ENCODE measurements around the gene CCDC197. TPM values are rescaled to one million over a fixed set of nuclear protein-coding genes. Genes with fewer than 3 reads are reported as not detected.

CCDC197 gene
- polyA plus RNA-seq, 1 donor from 2014 or later, result not detected

- H3K9me3 ChIP-seq (ENCODE audit: low read length), result no peaks in the 10 kb centered on the region
- H3K9me2 ChIP-seq (ENCODE audit: insufficient read depth, low read length), result no peaks in the 10 kb centered on the region
- H3K4me2 ChIP-seq (ENCODE audit: low read length), result no peak overlapping the region
- no peak overlapping the region for H3K9ac ChIP-seq (ENCODE audit: low read length)
- H3K79me2 ChIP-seq (replicated peaks; ENCODE audit: insufficient read depth, low read length), result no peaks in the 10 kb centered on the region
- no peaks in the 10 kb centered on the region for H3K27me3 ChIP-seq (ENCODE audit: insufficient read depth, low read depth, low read length)
- TF ChIP-seq EZH2 (IDR thresholded peaks at IDR 0.05; ENCODE audit: borderline replicate concordance, insufficient read depth, low read length, poor library complexity, severe bottlenecking) (no peak), POLR2AphosphoS5 (IDR thresholded peaks at IDR 0.05) (no peak), EP300 (conservative IDR thresholded peaks at IDR 0.05; ENCODE audit: poor library complexity, severe bottlenecking) (no peak), SMC3 (conservative IDR thresholded peaks at IDR 0.05; ENCODE audit: poor library complexity) (no peak), CTCF (IDR thresholded peaks at IDR 0.05; ENCODE audit: poor library complexity, severe bottlenecking) (no peak), MXI1 (conservative IDR thresholded peaks at IDR 0.05; ENCODE audit: poor library complexity, severe bottlenecking) (no peak)
- H3K36me3 ChIP-seq (ENCODE audit: insufficient read depth, low read length), result no peaks in the 10 kb centered on the region
- no peaks in the 10 kb centered on the region for H4K20me1 ChIP-seq (ENCODE audit: insufficient read depth)
- H3F3A ChIP-seq (ENCODE audit: insufficient read depth, low read length, poor library complexity, severe bottlenecking), result no peaks in the 10 kb centered on the region
- no peak overlapping the region for H3K27ac ChIP-seq (ENCODE audit: low read length)
- no peak overlapping the region for H3K4me3 ChIP-seq (ENCODE audit: low read length)
- H2AFZ ChIP-seq (ENCODE audit: low read depth, low read length), result no peak overlapping the region
These were observed 33.4 kb upstream of the CCDC197 start for GRCh38 chr14:93963692-93964091.

GRCh38 chr14:93964281-93964680 is 32.8 kb upstream of the CCDC197 start:
- H3K4me3 ChIP-seq (ENCODE audit: low read length), result no peak overlapping the region
- no peak overlapping the region for H3K9ac ChIP-seq (ENCODE audit: low read length)
- H3F3A ChIP-seq (ENCODE audit: insufficient read depth, low read length, poor library complexity, severe bottlenecking), result no peaks in the 10 kb centered on the region
- H3K9me3 ChIP-seq (ENCODE audit: low read length), result no peaks in the 10 kb centered on the region
- no peak overlapping the region for H3K27ac ChIP-seq (ENCODE audit: low read length)
- H3K79me2 ChIP-seq (replicated peaks; ENCODE audit: insufficient read depth, low read length), result no peaks in the 10 kb centered on the region
- TF ChIP-seq REST (IDR thresholded peaks at IDR 0.05; ENCODE audit: borderline replicate concordance) (no peak), RAD21 (conservative IDR thresholded peaks at IDR 0.05) (no peak), MXI1 (conservative IDR thresholded peaks at IDR 0.05; ENCODE audit: poor library complexity, severe bottlenecking) (no peak), TAF1 (IDR thresholded peaks at IDR 0.05; ENCODE audit: low read depth) (no peak), POLR2AphosphoS5 (IDR thresholded peaks at IDR 0.05) (no peak)
- H2AFZ ChIP-seq (ENCODE audit: low read depth, low read length), result no peak overlapping the region
- no peaks in the 10 kb centered on the region for H3K36me3 ChIP-seq (ENCODE audit: insufficient read depth, low read length)
- no peaks in the 10 kb centered on the region for H4K20me1 ChIP-seq (ENCODE audit: insufficient read depth)
- no peak overlapping the region for H3K4me2 ChIP-seq (ENCODE audit: low read length)
- H3K9me2 ChIP-seq (ENCODE audit: insufficient read depth, low read length), result no peaks in the 10 kb centered on the region
- no peaks in the 10 kb centered on the region for H3K27me3 ChIP-seq (ENCODE audit: insufficient read depth, low read depth, low read length)

DNA sequence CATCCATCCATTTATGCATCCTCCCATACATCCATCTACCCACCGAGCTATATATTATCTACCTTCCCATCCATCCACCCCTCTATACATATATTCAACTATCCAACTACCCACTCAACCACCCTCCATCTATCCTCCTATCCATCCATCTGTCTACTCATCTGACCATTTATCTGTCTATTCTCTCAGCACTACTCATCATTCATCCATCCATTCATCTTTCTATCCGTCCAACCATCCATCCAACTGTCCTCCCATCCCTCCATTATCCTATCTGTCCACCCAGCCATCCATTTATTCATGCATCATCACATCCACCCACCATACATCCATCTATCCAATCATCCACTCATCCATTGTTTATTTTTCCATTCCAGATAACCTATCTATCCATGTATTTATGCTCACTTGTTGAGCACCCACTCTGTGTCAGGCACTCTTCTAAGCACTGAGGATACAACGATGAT is 32.2 kb upstream of the CCDC197 start:
- no peaks in the 10 kb centered on the region for H3K9me3 ChIP-seq (ENCODE audit: low read length)
- no peaks in the 10 kb centered on the region for H3K9me2 ChIP-seq (ENCODE audit: insufficient read depth, low read length)
- H2AFZ ChIP-seq (ENCODE audit: low read depth, low read length), result no peak overlapping the region
- no peaks in the 10 kb centered on the region for H3K27me3 ChIP-seq (ENCODE audit: insufficient read depth, low read depth, low read length)
- H3K9ac ChIP-seq (ENCODE audit: low read length), result no peak overlapping the region
- TF ChIP-seq MXI1 (conservative IDR thresholded peaks at IDR 0.05; ENCODE audit: poor library complexity, severe bottlenecking) (no peak), POLR2AphosphoS5 (IDR thresholded peaks at IDR 0.05) (no peak), EZH2 (IDR thresholded peaks at IDR 0.05; ENCODE audit: borderline replicate concordance, insufficient read depth, low read length, poor library complexity, severe bottlenecking) (no peak), TAF1 (IDR thresholded peaks at IDR 0.05; ENCODE audit: low read depth) (no peak), EP300 (conservative IDR thresholded peaks at IDR 0.05; ENCODE audit: poor library complexity, severe bottlenecking) (no peak), CTCF (IDR thresholded peaks at IDR 0.05; ENCODE audit: poor library complexity, severe bottlenecking) (no peak), REST (IDR thresholded peaks at IDR 0.05; ENCODE audit: borderline replicate concordance) (no peak), RAD21 (conservative IDR thresholded peaks at IDR 0.05) (no peak), SMC3 (conservative IDR thresholded peaks at IDR 0.05; ENCODE audit: poor library complexity) (no peak)
- H3K36me3 ChIP-seq (ENCODE audit: insufficient read depth, low read length), result no peaks in the 10 kb centered on the region
- H3K27ac ChIP-seq (ENCODE audit: low read length), result no peak overlapping the region
- no peaks in the 10 kb centered on the region for H4K20me1 ChIP-seq (ENCODE audit: insufficient read depth)
- no peak overlapping the region for H3K4me2 ChIP-seq (ENCODE audit: low read length)
- H3F3A ChIP-seq (ENCODE audit: insufficient read depth, low read length, poor library complexity, severe bottlenecking), result no peaks in the 10 kb centered on the region
- no peak overlapping the region for H3K4me3 ChIP-seq (ENCODE audit: low read length)
- no peaks in the 10 kb centered on the region for H3K79me2 ChIP-seq (replicated peaks; ENCODE audit: insufficient read depth, low read length)

Measured in neural cell (in vitro differentiated cells).